Mesothelial cell of epicardium (in vitro differentiated cells): Measurements from ENCODE around the gene PNMT. TPM values are rescaled to one million over a fixed set of nuclear protein-coding genes. Genes with fewer than 3 reads are reported as not detected.

Experiments used
- DNase-seq, 2 experiments: peaks; one replicate each; pipeline ENCODE4 v3.0.0; 2021; ENCODE audit warnings: low spot score in 2 of 2; ENCODE audit not compliant: unreplicated experiment in 2 of 2
- H3K27ac Mint-ChIP-seq: 2 replicates; pipeline ENCODE4 v1.8.0; 2021; ENCODE audit warnings: mixed read lengths
- H3K27me3 Mint-ChIP-seq: 2 replicates; pipeline ENCODE4 v1.8.0; 2021; ENCODE audit warnings: low read depth, mixed read lengths
- H3K36me3 Mint-ChIP-seq: 2 replicates; pipeline ENCODE4 v1.8.0; 2021; ENCODE audit warnings: mixed read lengths
- H3K4me1 Mint-ChIP-seq: 2 replicates; pipeline ENCODE4 v1.8.0; 2021; ENCODE audit warnings: mixed read lengths
- H3K4me3 Mint-ChIP-seq: 2 replicates; pipeline ENCODE4 v1.8.0; 2021; ENCODE audit warnings: mild to moderate bottlenecking, moderate library complexity, mixed read lengths
- H3K9me3 Mint-ChIP-seq: 2 replicates; pipeline ENCODE4 v1.8.0; 2021; ENCODE audit warnings: mixed read lengths
- CTCF ChIP-seq: fragments of 200-600 bp; sonication (generic); IDR thresholded peaks from one replicate; pipeline ENCODE4 v1.5.0; 2021; ENCODE audit warnings: antibody characterized with exemption; ENCODE audit not compliant: unreplicated experiment
- total RNA-seq: library from RNA; stranded (reverse); gene quantifications from 3 replicates; pipeline ENCODE4 v1.2.1, GENCODE V29; 2021

Gene PNMT
- total RNA-seq, 1 donor from 2014 or later: 1.7 TPM

GRCh38 chr17:39647256-39647655, 21.0 kb upstream of the PNMT start:
- no peak overlapping the region for H3K4me3 Mint-ChIP-seq
- peaks cover 11% of the 10 kb centered on the region for H3K4me1 Mint-ChIP-seq
- H3K36me3 Mint-ChIP-seq: peaks cover 2% of the 10 kb centered on the region
- no peak for TF ChIP-seq CTCF
- no peaks in the 10 kb centered on the region for H3K9me3 Mint-ChIP-seq
- DNase-seq: no peak
- H3K27me3 Mint-ChIP-seq: no peaks in the 10 kb centered on the region
- no peak overlapping the region for H3K27ac Mint-ChIP-seq

GRCh38 chr17:39648616-39649366, 19.5 kb upstream of the PNMT start:
- no peaks in the 10 kb centered on the region for H3K9me3 Mint-ChIP-seq
- H3K4me3 Mint-ChIP-seq: no peak overlapping the region
- H3K27ac Mint-ChIP-seq: peak overlapping the region; percentile 59
- TF ChIP-seq CTCF: no peak
- H3K27me3 Mint-ChIP-seq: no peaks in the 10 kb centered on the region
- H3K36me3 Mint-ChIP-seq: peaks cover 2% of the 10 kb centered on the region
- no peak for DNase-seq
- peaks cover 25% of the 10 kb centered on the region for H3K4me1 Mint-ChIP-seq

GRCh38 chr17:39650121-39650579, 18.1 kb upstream of the PNMT start:
- Mint-ChIP-seq H3K9me3 (no peaks in the 10 kb centered on the region), H3K4me1 (peaks cover 19% of the 10 kb centered on the region), H3K27me3 (no peaks in the 10 kb centered on the region), H3K36me3 (peaks cover 2% of the 10 kb centered on the region), H3K4me3 (no peak overlapping the region), H3K27ac (no peak overlapping the region)
- TF ChIP-seq CTCF: no peak
- DNase-seq: no peak

GRCh38 chr17:39651923-39652586, 16.2 kb upstream of the PNMT start:
- Mint-ChIP-seq H3K27ac (peak overlapping the region; percentile 77), H3K4me1 (peaks cover 18% of the 10 kb centered on the region), H3K4me3 (no peak overlapping the region), H3K27me3 (no peaks in the 10 kb centered on the region), H3K36me3 (peaks cover 7% of the 10 kb centered on the region), H3K9me3 (no peaks in the 10 kb centered on the region)
- no peak for DNase-seq
- no peak for TF ChIP-seq CTCF

- Mint-ChIP-seq H3K4me3 (no peak overlapping the region), H3K4me1 (peaks cover 18% of the 10 kb centered on the region), H3K9me3 (no peaks in the 10 kb centered on the region), H3K27ac (peak overlapping the region; percentile 77), H3K36me3 (peaks cover 7% of the 10 kb centered on the region), H3K27me3 (no peaks in the 10 kb centered on the region)
- DNase-seq: no peak
- TF ChIP-seq CTCF: no peak
Measured at GRCh38 chr17:39652587-39653315, 15.5 kb upstream of the PNMT start.
